GM19324 (cell line): ENCODE measurements around the gene PLK3.
"Not testable (repeated sequence)": the region's sequence is repeated elsewhere in the genome, so short reads cannot be mapped to it uniquely, and the experiment has no call there.

Experiments
- ATAC-seq: cut with Tn5 transposase; IDR thresholded peaks from one replicate; pipeline ENCODE4 v1.9.1; 2021; ENCODE audit warnings: mild to moderate bottlenecking, moderate library complexity; ENCODE audit not compliant: unreplicated experiment, low FRiP score

PLK3 gene

GRCh38 chr1:44826375-44827196 is 26.4 kb downstream of the PLK3 start:
- ATAC-seq: no peak

DNA sequence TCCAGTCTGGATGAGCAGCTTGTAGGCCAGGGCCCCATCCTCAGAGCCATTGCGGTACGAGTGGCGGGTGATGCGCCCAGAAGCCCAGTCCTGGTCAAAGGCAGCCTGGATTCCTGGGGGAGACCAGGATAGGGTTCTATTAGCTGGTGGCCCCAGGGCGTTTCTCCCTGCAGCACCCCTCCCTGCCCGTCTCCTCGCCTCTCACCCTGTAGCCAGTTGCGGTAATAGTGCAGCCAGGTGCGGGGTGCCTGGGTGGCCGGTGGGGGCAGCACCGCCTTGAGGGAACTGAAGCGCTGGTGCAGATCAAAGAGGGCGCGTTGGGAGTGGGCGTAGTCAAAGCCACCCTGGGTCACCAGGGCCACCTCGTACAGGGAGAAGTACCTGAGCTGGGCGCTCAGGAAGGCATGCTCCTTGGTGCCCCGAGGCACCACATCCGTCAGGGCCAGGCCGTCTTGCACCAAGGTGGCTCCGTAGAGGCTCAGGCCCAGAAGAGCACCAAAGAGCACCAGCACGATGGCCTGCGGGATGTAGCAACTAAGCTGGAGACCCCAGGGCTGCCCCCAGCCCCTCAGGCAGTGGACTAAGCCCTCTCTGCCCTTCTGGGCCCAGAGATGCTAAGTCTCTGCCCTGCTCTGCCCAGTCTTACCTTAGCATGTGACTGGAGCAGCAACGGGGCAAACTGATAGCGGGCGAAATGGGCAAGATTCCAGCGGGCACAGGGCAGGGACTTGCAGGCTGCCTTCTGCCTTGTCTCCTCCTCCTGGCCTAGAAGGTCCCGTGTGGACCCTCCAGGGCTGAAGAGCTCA is 27.2 kb downstream of the PLK3 start:
- ATAC-seq: no peak

DNA sequence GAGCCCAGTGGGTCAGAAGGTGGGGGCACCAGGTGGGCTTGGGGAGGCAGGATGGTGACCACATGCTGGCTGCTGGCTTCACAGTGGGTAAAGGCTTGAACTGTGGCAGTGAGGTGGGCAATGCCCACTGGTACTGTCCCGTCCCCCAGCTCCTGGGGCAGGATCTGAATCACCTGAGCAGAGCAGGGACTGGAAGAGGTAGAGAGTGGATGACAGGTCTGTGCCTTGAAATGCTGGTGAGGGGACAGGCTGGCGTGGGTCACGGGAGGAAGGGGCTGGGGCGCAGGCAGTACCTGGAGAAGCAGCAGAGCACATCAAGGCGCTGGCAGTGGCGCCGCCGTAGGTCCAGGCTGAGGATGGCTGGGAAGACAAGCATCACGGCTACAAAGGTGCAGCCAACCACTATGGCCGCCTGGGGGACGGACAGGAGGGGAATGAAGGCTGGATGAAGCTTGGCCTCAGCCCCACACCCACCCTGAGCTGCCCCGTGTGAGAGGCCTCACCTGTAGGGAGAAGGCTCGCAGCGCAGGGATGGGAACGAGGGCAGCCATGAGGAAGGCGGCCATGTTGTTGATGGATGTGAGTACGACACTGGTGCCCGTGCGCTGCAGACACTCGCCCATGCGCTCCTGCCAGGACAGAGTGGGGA is 27.9 kb downstream of the PLK3 start:
- no peak for ATAC-seq

- no peak for ATAC-seq
Observed at GRCh38 chr1:44828841-44829440, 28.8 kb downstream of the PLK3 start.

- no peak for ATAC-seq
Observed at GRCh38 chr1:44829506-44830384, 29.6 kb downstream of the PLK3 start.

DNA sequence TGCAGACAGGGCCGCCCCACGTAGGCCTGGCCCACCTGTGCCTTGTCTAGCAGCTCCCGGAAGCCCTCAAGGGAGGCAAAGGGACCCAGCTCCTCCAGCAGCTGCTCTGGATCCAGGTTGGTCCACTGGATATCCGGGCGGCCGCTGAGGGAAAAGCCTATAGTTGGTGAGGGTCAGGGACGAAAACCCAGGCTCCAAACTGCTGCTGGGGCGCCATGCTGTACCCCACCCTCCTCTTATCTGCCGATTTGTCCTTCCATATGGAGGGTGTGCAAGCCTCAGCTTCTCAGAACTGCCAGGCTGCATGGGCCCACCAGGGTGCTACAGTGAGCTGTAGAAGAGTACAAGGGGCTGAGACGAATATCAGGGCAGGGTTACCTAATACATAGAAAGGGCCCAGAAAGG is 30.7 kb downstream of the PLK3 start:
- ATAC-seq: no peak

DNA sequence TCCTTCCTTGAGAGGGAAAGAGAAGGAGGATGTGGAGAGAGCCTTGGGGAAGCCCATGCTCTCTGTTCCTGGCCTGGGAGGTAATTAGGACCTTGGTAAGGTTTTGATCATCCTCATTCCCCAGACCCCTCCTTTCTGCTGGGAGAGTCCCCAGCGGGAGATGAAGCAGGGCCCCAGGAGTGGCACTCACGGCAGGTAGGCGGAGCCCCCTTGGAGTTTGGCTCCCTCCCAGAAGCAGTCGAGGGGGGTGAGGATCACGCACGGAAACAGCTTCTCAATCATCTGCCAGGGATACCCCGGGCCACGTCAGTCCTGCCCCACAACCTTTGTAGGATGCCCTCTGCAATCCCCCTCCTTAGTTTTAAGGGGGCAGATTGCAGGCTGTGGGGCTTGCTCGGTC is 31.3 kb downstream of the PLK3 start:
- ATAC-seq: no peak

- no peak for ATAC-seq
Observed at GRCh38 chr1:44832056-44832705, 32.0 kb downstream of the PLK3 start.

DNA sequence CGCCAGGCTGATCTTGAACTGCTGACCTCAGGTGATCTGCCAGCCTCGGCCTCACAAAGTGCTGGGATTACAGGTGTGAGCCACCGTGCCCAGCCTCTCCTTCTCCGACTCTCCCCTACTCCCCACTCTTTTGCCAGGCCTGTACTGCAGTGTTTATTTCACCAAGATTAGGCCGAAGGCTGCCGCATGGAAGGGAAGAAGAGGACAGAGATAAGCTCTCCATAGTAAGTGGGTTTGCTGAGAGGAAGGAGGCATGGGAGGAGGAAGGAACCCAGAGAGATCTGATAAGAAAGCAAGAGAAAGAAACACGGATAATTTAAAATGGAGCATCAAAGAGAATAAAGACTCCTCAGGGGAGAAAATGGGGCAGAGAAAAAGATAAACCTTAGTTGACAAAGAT is 34.2 kb downstream of the PLK3 start:
- no peak for ATAC-seq

- no peak for ATAC-seq
Observed at GRCh38 chr1:44835738-44836675, 35.8 kb downstream of the PLK3 start.

DNA sequence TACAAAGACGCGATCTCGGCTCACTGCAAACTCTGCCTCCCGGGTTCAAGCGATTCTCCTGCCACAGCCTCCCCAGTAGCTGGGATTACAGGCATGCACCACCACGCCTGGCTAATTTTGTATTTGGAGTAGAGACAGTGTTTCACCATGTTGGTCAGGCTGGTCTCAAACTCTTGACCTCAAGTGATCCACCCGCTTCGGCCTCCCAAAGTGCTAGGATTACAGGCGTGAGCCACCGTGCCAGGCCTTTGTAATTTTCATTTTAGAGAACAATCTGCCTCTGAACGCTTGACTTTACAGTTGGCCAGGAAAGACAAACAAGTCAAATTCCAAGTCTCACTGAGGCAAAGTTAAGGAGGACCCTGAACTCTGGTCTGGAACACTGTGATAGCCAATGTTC is 38.1 kb downstream of the PLK3 start:
- not testable (repeated sequence) for ATAC-seq

GRCh38 chr1:44839576-44839975 is 39.4 kb downstream of the PLK3 start:
- no peak for ATAC-seq

DNA sequence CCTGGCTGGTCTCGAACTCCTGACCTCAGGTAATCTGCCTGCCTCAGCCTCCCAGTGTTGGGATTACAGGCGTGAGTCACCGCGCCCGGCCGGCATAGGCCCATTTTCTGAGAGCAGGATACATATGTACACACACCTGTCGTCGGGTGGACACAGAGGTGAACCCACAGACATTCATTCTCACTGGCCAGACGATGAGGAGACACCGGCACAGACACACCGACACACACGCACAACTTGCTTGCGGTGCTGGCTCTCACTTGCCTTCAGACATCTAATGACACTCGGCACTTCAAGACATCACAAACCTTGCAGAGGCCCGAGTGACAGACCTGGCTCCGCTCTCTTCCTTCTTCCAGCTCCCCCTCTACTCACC is 42.3 kb downstream of the PLK3 start:
- no peak for ATAC-seq

- no peak for ATAC-seq
Observed at GRCh38 chr1:44842862-44843655, 42.9 kb downstream of the PLK3 start, which contains the start of gene PTCH2. TSS of gene PTCH2 (minus strand) at chr1:44843253. CDS start at chr1:44842932, 321 bp downstream.

DNA sequence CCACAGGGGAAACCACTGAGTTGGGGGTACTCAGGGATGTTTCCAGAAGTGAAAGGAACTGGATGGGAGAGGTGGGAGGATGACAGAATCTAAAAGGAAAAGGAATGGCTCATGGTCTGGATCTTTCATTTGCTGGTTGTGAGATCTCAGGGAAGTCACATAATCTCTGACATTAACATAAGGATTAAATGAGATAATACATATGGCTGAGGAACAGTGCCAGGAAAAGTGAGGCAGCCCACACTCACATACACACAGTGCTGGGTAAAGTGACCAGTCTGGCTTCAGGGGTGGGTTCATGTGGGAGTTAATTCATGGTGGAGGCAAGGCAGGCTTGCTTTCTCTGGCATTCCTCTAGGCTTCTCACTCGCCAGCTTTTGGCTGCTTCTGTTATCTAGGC is 46.8 kb downstream of the PLK3 start:
- ATAC-seq: no peak

DNA sequence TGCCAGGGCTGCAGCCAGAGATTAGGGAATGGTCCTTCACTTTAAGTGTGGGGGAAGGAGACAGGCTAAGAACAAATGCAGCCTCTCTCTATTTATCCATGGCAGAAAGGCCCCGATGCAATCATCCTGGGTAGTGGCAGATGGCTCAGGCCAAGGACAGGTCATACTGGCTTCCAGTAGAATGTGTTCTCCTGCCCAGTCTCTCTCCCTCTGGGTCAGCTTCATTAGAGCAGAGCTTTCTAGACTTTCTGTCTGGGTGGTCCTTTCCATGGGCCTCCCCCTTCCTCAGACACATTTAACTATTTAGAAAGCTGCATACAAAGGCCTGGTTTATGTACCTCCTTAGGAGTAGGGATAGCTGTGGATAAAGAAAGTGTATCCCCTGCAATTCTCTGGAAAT is 47.7 kb downstream of the PLK3 start:
- ATAC-seq: no peak

- no peak for ATAC-seq
Observed at GRCh38 chr1:44848456-44849181, 48.4 kb downstream of the PLK3 start.
